ENCODE data around the gene KRTAP10-6.
"Not testable (repeated sequence)": the region's sequence is repeated elsewhere in the genome, so short reads cannot be mapped to it uniquely, and the experiment has no call there.

The KRTAP10-6 gene

DNA sequence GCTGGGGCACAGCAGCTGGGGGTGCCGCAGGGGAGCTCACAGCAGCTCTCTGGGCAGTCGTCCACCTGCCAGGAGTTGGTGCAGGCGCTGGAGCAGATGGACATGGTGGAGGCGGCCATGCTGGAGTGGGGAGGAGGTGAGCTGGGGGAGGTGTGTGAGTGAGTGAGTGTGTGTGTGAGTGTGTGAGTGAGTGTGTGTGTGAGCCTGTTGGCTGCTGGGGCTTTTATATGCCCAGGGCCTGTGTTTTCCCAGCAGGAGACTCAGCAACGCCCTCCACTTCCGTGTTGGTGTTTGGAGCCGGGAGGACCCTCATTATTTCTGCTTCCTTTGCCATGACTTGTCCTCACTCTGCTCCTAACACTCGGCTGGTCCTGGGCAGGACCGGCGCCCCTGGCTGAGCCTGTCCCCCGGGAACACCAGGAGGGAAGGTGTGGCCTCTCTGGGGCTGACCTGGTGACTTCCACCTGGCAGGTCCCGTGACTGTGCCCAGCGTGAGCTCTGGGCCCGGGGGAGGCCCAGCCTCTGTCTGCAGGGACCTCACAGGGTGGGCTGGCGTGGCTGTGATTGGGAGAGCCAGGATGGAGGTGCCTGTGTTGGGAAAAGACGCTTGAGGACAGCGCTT, 40.9 kb downstream of the KRTAP10-6 start, which contains the start of gene KRTAP10-2:
TSS of gene KRTAP10-2 (minus strand) at position 166 of the 622 bp plus-strand sequence. CDS start at position 119, 47 bp downstream.
- H3K4me3 ChIP-seq (ENCODE audit: low read depth, low read length): no peak within 1 kb of the TSS
- TF ChIP-seq, protein P1, sequence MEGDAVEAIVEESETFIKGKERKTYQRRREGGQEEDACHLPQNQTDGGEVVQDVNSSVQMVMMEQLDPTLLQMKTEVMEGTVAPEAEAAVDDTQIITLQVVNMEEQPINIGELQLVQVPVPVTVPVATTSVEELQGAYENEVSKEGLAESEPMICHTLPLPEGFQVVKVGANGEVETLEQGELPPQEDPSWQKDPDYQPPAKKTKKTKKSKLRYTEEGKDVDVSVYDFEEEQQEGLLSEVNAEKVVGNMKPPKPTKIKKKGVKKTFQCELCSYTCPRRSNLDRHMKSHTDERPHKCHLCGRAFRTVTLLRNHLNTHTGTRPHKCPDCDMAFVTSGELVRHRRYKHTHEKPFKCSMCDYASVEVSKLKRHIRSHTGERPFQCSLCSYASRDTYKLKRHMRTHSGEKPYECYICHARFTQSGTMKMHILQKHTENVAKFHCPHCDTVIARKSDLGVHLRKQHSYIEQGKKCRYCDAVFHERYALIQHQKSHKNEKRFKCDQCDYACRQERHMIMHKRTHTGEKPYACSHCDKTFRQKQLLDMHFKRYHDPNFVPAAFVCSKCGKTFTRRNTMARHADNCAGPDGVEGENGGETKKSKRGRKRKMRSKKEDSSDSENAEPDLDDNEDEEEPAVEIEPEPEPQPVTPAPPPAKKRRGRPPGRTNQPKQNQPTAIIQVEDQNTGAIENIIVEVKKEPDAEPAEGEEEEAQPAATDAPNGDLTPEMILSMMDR (IDR thresholded peaks at IDR 0.05; ENCODE audit: insufficient read depth, low read depth, low read length, missing control alignments): no peak
- no peak for DNase-seq (ENCODE audit: low read depth)

DNA sequence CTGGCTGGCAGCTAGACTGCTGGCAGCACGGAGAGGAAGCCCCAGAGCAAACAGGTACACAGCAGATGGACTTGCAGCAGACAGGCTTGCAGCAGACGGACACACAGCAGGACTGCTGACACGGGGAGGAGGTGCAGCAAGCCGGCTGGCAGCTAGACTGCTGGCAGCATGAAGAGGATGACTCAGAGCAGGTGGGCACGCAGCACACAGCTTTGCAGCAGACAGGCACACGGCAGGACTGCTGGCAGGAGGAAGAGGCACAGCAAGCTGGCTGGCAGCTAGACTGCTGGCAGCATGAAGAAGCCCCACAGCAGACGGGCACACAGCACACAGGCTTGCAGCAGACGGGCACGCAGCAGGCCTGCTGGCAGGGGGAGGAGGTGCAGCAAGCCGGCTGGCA, 41.5 kb downstream of the KRTAP10-6 start:
- TF ChIP-seq, protein P1 (IDR thresholded peaks at IDR 0.05; ENCODE audit: insufficient read depth, low read depth, low read length, missing control alignments): no peak
- DNase-seq (ENCODE audit: low read depth): no peak
- no peak overlapping the region for H3K4me3 ChIP-seq (ENCODE audit: low read depth, low read length)

DNA sequence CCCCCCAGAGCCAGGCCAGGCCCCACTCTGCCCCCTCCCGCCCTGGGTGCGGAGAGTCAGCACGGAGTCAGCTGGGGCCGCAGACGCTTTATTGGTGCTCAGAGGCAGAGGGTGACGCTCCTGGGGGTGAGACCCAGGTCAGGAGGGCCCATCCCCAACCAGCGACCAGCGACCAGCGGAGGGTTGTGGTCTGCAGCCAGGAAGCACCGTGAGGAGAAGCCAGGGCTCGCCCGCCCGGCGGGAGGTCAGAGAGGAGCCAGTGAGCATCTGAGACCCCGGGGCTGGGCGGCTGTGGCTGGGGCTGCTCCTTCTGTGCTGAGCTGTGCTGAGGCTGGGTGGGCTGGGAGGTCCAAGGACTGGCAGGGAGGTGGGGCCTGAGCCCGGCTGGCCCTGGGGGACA, 42.0 kb downstream of the KRTAP10-6 start:
- not testable (repeated sequence) for DNase-seq (ENCODE audit: low read depth); H3K4me3 ChIP-seq (ENCODE audit: low read depth, low read length)

DNA sequence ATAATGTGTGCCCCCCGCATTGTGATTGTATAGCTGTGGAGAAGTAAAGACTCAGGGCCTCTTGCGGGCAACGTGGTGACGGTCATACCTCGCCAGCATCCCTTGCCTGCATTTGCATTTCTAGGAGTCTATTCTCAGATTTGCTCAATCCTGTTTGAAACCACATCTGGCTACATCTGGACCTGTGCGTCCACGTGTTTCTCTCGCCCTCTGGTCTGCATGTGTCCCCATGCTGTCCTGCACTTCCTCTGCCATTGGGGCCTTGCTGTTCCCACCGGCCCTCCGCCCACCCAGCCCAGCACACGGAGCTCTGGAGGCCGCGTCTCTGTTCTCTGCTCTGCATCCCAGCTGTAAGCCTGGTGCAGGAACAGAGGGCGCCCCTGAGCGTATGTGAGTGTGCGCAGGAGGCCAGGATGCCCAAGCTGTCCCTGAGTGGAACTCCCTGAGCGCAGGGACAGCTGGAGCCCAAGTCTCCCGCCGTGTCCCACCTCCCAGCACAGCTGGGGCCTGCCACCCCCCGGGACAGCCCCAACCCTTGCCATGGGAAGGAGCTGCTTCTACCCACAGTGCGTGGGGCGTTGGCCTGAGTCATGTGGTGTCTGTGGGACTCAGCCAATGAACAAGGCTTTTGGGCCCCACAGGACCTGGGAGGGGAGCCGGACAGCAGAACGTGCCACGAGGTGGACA, 42.6 kb downstream of the KRTAP10-6 start:
- H3K4me3 ChIP-seq (ENCODE audit: low read depth, low read length): no peak overlapping the region
- TF ChIP-seq, protein P1 (IDR thresholded peaks at IDR 0.05; ENCODE audit: insufficient read depth, low read depth, low read length, missing control alignments): no peak
- DNase-seq (ENCODE audit: low read depth): no peak

DNA sequence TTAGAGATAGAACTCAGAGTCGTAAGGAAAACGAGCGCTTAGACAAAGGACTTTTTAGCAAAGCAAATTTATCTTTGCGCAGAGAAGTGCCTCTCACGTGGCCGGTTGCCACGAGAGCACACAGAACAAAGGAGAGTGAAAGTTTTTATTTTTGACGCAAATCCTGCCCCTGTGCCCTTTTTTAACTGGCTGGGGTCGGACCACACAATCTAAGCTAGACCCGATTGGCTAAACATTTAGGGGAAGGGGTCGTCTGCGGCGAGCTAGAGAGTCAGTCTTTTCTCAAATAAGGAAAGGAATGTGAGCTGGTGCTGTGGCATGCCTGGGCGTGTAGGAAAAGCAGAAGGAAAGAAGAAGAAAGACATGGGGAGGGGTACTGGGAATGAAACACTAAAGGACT, 43.4 kb downstream of the KRTAP10-6 start:
- TF ChIP-seq, protein P1 (IDR thresholded peaks at IDR 0.05; ENCODE audit: insufficient read depth, low read depth, low read length, missing control alignments): no peak
- no peak for DNase-seq (ENCODE audit: low read depth)
- no peak overlapping the region for H3K4me3 ChIP-seq (ENCODE audit: low read depth, low read length)

DNA sequence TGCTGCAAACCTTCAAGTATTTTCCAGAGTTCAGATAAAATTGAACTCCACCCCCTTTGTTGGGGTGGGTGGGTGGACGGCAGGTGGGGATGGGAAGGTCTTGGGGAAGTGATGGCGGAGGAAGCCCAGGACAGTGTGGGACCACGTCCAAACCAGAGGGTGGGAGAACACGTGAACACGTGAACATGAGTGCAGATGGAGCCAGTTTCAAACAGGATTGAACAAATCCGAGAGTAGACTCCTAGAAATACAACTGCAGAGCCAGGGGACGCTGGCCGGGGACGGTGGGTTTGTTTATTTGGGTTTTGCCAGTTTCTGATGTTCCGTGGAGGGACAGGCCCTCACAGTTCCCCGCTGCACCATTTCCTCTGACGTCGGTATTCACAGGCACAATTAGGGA, 43.9 kb downstream of the KRTAP10-6 start:
- TF ChIP-seq, protein P1 (IDR thresholded peaks at IDR 0.05; ENCODE audit: insufficient read depth, low read depth, low read length, missing control alignments): no peak
- no peak overlapping the region for H3K4me3 ChIP-seq (ENCODE audit: low read depth, low read length)
- DNase-seq (ENCODE audit: low read depth): no peak

DNA sequence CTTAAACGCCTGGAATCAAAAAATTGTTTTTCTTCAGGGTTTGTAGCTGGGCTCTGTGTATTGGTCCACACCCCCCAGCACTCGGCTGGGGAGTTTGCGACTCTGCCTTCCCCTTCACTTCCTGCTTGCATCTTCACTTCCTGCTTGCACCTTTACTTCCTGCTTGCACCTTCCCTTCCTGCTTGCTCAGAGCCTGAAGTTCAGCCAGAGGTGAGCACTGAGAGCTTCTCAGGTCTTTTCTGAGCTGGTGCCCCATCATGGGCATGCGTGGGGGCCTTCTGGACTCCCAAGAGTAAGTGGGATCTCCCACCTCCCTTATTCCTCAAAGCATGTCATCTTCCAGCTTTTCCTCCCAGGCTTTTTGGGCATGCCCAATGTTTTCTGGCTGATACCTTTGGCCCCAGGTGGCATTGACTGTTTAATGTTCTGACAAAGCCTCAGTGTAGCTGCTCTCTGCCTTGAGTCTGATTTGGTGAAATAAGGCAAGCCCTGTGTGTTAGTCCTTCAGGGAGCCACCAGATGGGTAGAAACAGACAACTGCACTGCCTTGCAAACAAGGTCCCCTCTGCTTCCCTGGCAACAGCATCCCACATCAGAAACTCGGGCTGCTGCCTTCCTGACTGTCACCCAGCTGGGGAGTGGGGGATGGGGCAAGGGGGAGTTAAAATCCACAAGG, 44.5 kb downstream of the KRTAP10-6 start:
- no peak overlapping the region for H3K4me3 ChIP-seq (ENCODE audit: low read depth, low read length)
- no peak for DNase-seq (ENCODE audit: low read depth)
- TF ChIP-seq, protein P1 (IDR thresholded peaks at IDR 0.05; ENCODE audit: insufficient read depth, low read depth, low read length, missing control alignments): no peak
